ENCODE results near the gene METTL16.

METTL16 gene

DNA sequence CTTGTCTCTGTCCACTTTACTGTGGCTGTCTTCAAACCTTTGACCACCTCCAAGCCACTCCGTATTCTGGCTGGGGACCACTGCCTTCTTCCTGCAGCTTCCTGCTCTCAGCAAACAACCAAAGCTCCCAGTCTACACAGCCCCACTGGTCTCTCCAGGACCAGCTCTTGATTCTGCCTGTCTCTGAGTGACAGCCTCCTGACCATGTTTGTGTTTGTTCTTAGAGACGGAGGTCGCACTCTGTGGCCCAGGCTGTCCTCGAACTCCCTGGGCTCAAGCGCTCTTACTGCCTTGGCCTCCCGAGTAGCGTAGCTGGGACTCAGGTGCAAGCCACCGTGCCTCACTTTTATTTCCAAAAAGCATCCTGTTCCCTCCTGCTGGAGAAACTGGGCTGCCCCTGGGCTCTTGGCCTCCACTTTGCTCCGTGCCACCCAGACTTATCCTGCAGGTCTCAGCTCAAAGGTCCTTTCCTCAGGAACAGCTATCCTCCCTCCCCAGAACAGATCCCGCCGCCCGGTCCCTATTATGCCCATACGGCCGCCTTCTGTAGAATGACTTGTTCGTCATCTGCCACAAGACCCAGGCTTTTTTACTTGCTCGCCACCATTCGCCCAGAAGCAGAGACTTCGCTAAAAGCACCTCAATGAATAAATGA is 120.0 kb downstream of the METTL16 start:
- Histone ChIP-seq H3K9me2 (ENCODE audit: low read depth, low read length) (no peaks in the 10 kb centered on the region), H3K36me3 (ENCODE audit: insufficient read depth, low read length) (peaks cover 5% of the 10 kb centered on the region), H3F3A (ENCODE audit: insufficient read depth, low read length) (no peaks in the 10 kb centered on the region), H3K79me2 (ENCODE audit: insufficient read depth, low read length) (no peaks in the 10 kb centered on the region), H3K4me3 (ENCODE audit: low read depth, low read length, poor library complexity, severe bottlenecking) (peak overlapping the region; percentile 79), H3K9ac (ENCODE audit: low read length) (peak overlapping the region; percentile 81), H3K27ac (ENCODE audit: low read depth, low read length, poor library complexity, severe bottlenecking) (peak overlapping the region; percentile 78), H3K27me3 (ENCODE audit: insufficient read depth, low read length) (no peaks in the 10 kb centered on the region), H4K20me1 (ENCODE audit: insufficient read depth, low read length) (no peaks in the 10 kb centered on the region), H3K9me3 (ENCODE audit: low read length) (no peaks in the 10 kb centered on the region), H3K4me2 (ENCODE audit: low read length) (peak overlapping the region; percentile 87), H3K4me1 (ENCODE audit: insufficient read depth, low read length, severe bottlenecking) (peaks cover 49% of the 10 kb centered on the region), H2AFZ (ENCODE audit: low read length) (no peak overlapping the region)
- no peak for TF ChIP-seq EZH2 (IDR thresholded peaks at IDR 0.05; ENCODE audit: borderline replicate concordance, low read length)
- TF ChIP-seq, protein P1, sequence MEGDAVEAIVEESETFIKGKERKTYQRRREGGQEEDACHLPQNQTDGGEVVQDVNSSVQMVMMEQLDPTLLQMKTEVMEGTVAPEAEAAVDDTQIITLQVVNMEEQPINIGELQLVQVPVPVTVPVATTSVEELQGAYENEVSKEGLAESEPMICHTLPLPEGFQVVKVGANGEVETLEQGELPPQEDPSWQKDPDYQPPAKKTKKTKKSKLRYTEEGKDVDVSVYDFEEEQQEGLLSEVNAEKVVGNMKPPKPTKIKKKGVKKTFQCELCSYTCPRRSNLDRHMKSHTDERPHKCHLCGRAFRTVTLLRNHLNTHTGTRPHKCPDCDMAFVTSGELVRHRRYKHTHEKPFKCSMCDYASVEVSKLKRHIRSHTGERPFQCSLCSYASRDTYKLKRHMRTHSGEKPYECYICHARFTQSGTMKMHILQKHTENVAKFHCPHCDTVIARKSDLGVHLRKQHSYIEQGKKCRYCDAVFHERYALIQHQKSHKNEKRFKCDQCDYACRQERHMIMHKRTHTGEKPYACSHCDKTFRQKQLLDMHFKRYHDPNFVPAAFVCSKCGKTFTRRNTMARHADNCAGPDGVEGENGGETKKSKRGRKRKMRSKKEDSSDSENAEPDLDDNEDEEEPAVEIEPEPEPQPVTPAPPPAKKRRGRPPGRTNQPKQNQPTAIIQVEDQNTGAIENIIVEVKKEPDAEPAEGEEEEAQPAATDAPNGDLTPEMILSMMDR (IDR thresholded peaks at IDR 0.05; ENCODE audit: low read length) = no peak

DNA sequence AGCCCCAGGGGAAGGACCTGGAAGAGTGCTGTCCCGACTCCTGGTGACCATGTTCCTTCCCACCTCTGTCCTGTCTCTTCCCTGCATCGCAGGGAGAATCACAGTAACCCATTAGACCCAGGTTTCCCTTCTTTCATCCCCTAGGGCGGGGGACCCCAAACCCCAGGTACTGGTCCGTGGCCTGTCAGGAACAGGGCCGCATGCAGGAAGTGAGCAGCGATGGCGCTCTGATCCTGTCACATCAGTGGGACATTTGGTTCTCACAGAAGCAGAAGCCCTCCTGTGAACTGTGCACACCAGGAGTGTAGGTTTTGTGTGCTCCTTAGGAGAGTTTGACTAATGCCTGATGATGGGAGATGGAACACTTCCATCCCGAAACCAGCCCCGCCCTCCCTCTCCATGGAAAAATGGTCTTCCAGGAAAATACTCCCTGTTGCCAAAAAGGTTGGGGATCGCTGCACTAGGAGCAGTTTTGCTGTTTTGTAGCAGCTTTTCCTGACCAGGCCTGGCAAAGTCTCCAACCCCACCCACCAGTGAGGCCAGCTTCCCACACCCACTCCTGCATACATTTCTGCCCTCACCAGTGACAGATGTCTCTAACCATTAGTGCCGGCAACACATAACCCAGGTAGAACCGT is 121.4 kb downstream of the METTL16 start:
- Histone ChIP-seq H3K27ac (ENCODE audit: low read depth, low read length, poor library complexity, severe bottlenecking) (no peak overlapping the region), H3K27me3 (ENCODE audit: insufficient read depth, low read length) (no peaks in the 10 kb centered on the region), H3F3A (ENCODE audit: insufficient read depth, low read length) (no peaks in the 10 kb centered on the region), H3K36me3 (ENCODE audit: insufficient read depth, low read length) (peaks cover 5% of the 10 kb centered on the region), H3K9ac (ENCODE audit: low read length) (no peak overlapping the region; the same call in 1 of the 2 replicates), H3K4me3 (ENCODE audit: low read depth, low read length, poor library complexity, severe bottlenecking) (no peak overlapping the region), H4K20me1 (ENCODE audit: insufficient read depth, low read length) (no peaks in the 10 kb centered on the region), H3K79me2 (ENCODE audit: insufficient read depth, low read length) (no peaks in the 10 kb centered on the region), H2AFZ (ENCODE audit: low read length) (no peak overlapping the region), H3K4me2 (ENCODE audit: low read length) (no peak overlapping the region; the same call in 1 of the 2 replicates), H3K4me1 (ENCODE audit: insufficient read depth, low read length, severe bottlenecking) (peaks cover 43% of the 10 kb centered on the region), H3K9me3 (ENCODE audit: low read length) (no peaks in the 10 kb centered on the region), H3K9me2 (ENCODE audit: low read depth, low read length) (no peaks in the 10 kb centered on the region)
- TF ChIP-seq EZH2 (IDR thresholded peaks at IDR 0.05; ENCODE audit: borderline replicate concordance, low read length) = no peak
- TF ChIP-seq, protein P1 (IDR thresholded peaks at IDR 0.05; ENCODE audit: low read length) = no peak

DNA sequence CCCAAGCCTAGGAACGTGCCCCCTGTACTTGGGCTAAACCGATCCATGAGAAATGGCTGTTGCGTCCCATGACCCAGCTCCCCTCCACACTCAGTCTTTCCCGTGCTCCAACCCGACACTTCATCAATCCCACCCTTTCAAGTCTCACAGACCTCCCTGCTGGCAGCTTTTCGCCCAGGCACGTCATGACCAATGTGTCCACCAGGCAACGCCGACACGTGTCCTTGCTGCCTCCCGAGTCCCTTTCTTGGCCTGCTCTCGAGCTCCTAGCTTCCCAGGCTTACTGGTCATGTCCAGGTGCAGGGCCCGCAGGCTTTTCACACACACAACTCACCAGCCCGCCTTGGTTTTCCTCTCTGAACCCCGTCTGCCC is 123.0 kb downstream of the METTL16 start:
- Histone ChIP-seq H3K4me1 (ENCODE audit: insufficient read depth, low read length, severe bottlenecking) (peaks cover 29% of the 10 kb centered on the region), H3K27me3 (ENCODE audit: insufficient read depth, low read length) (no peaks in the 10 kb centered on the region), H3K36me3 (ENCODE audit: insufficient read depth, low read length) (peaks cover 5% of the 10 kb centered on the region; the same call in 1 of the 2 replicates), H3K79me2 (ENCODE audit: insufficient read depth, low read length) (no peaks in the 10 kb centered on the region), H3K27ac (ENCODE audit: low read depth, low read length, poor library complexity, severe bottlenecking) (no peak overlapping the region), H3K9me3 (ENCODE audit: low read length) (no peaks in the 10 kb centered on the region), H3K4me2 (ENCODE audit: low read length) (no peak overlapping the region), H3K9ac (ENCODE audit: low read length) (no peak overlapping the region), H3K4me3 (ENCODE audit: low read depth, low read length, poor library complexity, severe bottlenecking) (no peak overlapping the region), H2AFZ (ENCODE audit: low read length) (no peak overlapping the region), H3F3A (ENCODE audit: insufficient read depth, low read length) (no peaks in the 10 kb centered on the region), H4K20me1 (ENCODE audit: insufficient read depth, low read length) (no peaks in the 10 kb centered on the region), H3K9me2 (ENCODE audit: low read depth, low read length) (no peaks in the 10 kb centered on the region)
- TF ChIP-seq, protein P1 (IDR thresholded peaks at IDR 0.05; ENCODE audit: low read length) = no peak
- TF ChIP-seq EZH2 (IDR thresholded peaks at IDR 0.05; ENCODE audit: borderline replicate concordance, low read length) = no peak

All from OCI-LY1 (cell line).